ENCODE measurements around the gene TREX2.

Gene TREX2

DNA sequence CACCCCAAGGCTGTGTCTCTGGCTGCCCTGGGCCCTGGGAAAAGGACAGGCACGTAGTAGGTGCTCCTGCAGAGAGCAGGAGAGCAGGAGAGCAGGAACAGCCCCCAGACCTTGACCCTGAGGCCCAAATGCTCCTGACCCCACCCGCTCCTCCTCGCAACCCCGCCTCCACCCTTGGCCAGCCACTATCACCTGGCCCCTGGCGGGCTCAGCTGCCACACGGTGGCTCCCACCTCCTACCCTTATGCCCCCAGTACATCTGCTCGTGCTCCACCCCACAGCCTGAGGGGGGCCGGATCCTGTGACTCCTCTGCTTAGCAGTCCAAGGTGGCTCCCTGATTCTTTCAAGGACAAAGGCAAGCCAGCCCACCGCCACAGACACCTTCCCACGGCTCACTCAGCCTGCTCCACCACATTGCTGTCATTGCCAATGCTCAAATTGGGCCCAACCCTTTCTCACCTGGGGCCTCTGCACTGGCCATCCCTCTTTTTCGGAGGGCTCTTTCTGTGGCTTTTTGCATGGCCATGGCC lies 30.0 kb upstream of the TREX2 start:
- no peak for DNase-seq

GRCh38 chrX:153475271-153475670 lies 29.4 kb upstream of the TREX2 start:
- DNase-seq: no peak

- peak; percentile 56 for DNase-seq
These were observed 28.9 kb upstream of the TREX2 start for GRCh38 chrX:153474718-153475117.

GRCh38 chrX:153474266-153474665 lies 28.4 kb upstream of the TREX2 start:
- DNase-seq: no peak

DNA sequence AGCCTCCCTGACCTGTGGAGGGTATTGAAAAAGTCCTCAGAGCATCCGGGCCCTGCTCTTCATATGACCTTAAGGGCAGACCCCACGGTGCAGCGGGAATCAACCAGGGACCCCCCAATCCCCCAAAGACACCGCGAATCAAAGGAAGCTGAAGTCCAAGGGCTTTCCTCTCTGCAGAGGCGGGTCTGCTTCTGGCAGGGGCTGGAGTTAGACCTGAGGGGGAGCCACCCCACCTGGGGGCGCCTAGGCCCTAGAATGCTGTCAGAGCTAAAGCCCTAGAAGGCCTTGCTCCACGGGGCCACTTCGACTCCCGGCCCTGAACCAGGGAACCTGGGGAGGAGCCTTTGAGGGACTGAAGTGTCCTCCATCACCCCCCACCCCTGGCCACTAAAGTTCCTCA lies 27.3 kb upstream of the TREX2 start:
- DNase-seq: no peak

GRCh38 chrX:153471663-153472280 lies 25.9 kb upstream of the TREX2 start:
- DNase-seq: no peak

GRCh38 chrX:153470411-153471363 lies 24.8 kb upstream of the TREX2 start, which contains the start of gene HAUS7:
Gene HAUS7 (minus strand): TSS chrX:153470576. CDS start chrX:153470557, 19 bp downstream.
- peak; percentile 93 for DNase-seq

DNA sequence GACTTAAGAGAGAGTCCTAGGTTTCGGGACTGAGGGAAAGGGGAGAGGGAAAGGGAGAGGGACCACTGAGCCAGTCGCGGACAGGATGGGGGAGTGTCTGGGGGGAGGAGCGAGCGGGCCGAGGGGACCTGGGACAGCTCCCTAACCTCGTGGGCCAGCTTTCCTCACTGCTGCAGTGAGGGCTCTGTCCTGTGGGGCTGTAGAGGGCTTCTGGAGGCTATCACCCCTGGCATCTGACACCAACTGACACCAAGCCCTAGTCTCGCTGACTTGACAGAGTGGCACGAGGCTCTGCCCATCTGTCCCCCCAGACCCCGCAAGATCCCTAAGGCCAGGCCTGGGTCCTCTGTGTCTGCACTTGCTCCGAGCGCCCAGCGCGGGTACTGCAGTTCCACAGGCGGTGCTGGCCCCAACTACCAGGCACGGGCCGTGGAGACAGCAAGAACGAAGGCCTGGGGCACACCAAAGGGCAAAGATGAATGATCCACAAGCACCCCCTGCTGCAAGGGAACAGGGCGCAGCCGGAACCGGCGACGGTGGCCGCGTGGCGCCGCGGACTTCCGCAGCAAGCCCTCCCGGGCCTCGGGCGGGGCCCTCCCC lies 24.1 kb upstream of the TREX2 start:
- DNase-seq: peak; percentile 58

GRCh38 chrX:153468008-153468580 lies 22.2 kb upstream of the TREX2 start:
- no peak for DNase-seq

DNA sequence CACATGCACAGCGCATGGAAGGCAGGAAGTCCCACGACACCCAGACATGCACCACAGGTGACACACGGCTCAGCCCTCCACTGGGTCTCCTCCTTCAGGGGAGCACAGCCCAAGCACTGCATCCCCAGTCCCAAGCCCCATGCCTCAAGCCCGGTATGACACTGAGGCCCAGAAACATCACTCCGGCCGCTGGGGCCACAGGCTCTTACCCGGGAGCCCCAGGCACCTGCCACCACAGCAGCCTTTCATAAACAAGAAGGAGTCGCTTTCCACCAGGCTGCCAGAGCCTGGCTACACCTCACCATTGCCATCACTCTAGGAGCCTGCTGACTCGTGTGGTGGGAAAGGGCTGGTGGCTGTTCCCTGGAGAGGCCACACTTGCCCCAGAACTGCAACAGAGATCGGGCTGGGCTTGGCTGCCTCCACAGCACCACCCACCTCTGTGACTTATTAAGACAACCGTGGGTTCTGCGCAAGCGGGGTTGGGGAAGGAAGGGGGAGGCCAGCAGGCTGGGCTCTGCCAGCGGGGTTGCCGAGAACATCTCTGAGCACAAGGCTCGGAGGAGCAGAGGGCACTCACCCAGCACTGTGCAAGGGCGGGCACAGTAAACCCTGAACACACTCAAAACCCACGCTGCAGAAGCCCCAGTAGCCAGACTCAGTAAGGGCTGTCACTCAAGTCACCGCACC lies 20.0 kb upstream of the TREX2 start:
- no peak for DNase-seq

GRCh38 chrX:153464116-153464515 lies 18.3 kb upstream of the TREX2 start:
- DNase-seq: no peak

GRCh38 chrX:153463556-153463955 lies 17.7 kb upstream of the TREX2 start:
- no peak for DNase-seq

DNA sequence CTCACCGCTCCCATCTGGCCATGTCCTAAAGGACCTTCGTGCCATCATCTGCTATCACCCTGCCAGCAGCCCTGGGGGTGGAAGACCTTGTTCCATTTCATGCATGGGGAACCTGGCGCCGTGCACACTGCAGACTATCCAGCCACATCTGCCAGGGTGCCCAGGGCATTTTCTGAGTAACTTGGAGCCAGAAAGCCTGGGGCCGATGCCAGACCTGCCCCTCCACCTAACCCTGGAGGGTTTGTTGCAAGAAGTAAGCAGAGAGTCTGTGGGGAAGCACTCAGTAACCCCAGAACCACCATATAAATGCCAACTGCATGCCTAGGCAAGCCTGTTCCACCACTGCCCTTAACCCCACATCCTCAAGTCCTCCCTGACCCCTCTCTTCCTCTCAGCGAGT lies 17.2 kb upstream of the TREX2 start:
- no peak for DNase-seq

GRCh38 chrX:153462291-153462690 lies 16.4 kb upstream of the TREX2 start:
- no peak for DNase-seq

DNA sequence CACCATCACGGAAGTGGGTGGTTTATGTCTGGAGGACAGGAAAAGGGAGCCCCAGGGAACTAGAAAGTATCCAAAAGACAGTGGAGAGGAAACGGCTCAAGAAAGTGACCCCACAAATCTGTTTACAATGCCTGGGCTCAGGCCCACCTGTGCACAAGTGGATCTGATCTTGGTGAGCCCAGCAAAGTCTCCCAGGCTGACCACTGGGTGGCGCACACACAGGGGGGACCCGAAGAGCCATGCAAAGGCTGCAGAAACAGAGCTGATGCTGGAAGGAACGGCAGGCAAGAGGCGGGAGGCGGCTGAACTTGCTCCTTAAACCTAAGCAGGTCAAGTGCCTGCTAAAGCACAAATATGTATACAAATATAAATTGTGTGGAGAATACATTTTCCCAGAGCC lies 15.0 kb upstream of the TREX2 start:
- peak; percentile 60 for DNase-seq

DNA sequence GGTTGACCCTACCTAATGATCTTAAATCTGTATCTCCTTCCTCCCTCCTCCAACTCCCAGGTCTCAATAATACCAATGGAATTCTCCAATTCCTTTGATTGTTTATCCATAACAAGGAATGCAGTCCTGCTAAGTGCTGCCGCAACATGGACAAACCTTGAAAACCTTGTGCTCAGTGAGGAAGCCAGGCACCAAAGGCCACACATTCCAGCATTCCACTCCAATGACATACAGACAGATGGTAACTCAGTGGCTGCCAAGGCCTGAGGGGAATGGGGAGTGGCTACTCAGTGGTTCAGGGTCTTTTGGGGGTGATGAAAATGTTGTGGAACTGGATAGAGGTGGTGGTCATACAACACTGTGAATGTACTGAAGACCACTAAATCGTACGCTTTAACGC lies 14.1 kb upstream of the TREX2 start:
- DNase-seq: no peak

DNA sequence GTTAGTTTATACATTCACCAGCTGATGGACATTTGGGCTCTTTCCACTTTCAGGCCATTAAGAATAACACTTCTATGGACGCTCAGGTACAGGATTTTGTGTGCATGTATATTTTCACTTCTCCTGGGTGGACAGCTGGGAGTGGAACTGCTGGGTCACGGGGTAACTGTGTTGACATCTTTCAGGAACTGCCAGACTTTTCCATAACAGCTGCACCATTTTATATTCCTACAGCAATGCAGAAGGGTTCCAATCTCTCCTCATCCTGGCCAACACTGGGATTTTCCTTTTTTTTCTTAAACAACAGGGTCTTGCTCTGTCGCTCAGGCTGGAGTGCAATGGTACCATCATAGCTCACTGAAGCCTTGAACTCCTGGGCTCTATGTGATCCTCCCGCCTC lies 12.6 kb upstream of the TREX2 start:
- no peak for DNase-seq

DNA sequence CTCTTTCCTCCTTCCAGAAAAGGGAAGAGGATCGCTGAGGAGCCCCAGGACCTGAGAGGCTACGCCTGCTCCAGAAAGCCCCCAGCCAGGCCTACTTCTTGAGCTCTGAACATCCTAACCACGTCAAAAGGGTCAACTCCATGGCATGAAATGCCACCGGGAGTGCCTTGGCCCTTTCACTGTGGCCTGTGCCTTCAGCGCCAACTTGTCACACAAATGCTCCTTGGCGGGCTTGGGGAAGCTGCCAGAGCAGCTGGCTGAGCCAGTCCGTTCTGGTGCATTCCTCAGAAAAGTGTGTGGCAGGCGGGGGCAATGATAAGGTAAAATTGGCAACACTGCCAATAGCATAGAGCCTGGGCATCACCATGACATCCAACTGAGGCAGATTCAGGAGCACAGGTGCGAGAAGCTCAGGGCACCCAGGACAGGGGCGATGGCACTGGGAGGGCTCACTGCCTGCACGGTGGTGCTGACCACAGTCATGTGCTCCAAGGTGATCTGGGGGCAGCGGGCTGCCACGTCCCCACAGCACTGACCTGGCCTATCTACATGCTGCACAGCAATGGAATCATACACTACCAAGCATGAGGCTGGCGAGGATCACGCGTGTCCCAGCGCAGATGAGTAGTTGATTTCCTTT lies 12.1 kb upstream of the TREX2 start:
- DNase-seq: no peak

DNA sequence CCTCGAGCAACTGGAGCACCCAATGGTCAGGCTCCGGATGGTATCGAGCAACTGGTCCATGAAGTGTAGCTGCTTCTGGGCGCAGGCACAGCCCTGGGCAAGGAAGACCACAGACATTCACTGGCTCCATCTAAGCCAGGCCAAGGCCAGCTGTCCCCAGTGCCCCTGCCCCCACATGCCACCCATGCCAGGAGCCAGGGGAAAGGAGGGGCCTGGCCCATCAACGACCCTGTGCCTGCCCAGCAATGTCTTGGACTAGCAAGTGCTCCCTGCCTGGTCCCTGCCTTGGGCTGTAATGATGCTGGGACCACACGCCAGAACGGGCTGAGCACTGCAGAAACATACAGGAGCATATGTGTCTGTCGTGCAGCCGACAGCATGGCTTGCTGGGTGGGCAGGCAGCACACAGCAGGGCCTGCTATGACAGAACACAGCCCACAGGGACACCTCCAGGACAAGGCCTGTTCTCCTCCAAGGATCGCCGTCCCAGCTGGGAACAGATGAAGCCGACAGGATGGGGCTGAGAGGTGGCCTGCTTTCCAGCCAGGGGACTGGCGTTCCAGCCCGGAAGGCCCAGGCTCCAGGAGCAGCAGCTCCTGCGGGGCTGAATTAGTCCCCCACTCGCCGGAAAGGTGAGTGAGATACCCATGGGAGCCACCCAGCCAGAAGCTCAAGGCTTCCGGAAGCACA lies 11.4 kb upstream of the TREX2 start:
- DNase-seq: no peak

- no peak for DNase-seq
These were observed 10.8 kb upstream of the TREX2 start for GRCh38 chrX:153456704-153457103.

DNA sequence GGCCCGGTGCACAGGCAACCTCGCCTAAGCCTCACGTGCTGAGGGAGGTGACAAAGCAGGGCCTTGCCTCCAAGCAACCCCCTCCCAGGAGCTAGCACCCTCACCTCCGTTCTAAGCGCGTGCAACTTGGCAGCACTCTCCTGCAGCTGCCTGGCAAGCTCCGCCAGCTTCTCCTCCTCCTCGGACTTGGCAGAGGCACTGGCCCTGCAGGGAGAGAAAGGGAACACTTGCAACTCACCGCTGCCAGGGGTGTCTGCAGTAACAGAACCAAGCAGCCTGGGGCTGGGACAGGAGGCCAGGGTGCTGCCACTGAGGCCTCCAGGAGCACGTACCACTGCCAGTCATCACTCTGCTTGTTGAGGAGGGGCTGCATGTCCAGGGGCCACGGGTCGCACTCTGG lies 10.3 kb upstream of the TREX2 start:
- no peak for DNase-seq
